ENCODE results near the gene EIF2A.
"Not testable (repeated sequence)": the region's sequence is repeated elsewhere in the genome, so short reads cannot be mapped to it uniquely, and the experiment has no call there.

EIF2A gene

GRCh38 chr3:150546226-150547044 is at the start of gene EIF2A, which contains the start of gene SERP1:
EIF2A (plus strand) TSS chr3:150546787; CDS start chr3:150546803, 16 bp downstream.
SERP1 (minus strand) TSS chr3:150546496; CDS start chr3:150546135, 361 bp downstream.
- DNase-seq (ENCODE audit: low spot score) = peak; percentile 99

GRCh38 chr3:150497956-150498355 is 48.6 kb upstream of the EIF2A start:
- no peak for DNase-seq (ENCODE audit: low spot score)

- not testable (repeated sequence) for DNase-seq (ENCODE audit: low spot score)
These were observed 45.6 kb upstream of the EIF2A start for GRCh38 chr3:150500960-150501359.

GRCh38 chr3:150503402-150504099 is 43.0 kb upstream of the EIF2A start:
- no peak for DNase-seq (ENCODE audit: low spot score)

- no peak for DNase-seq (ENCODE audit: low spot score)
These were observed 42.1 kb upstream of the EIF2A start for GRCh38 chr3:150504483-150504882.

GRCh38 chr3:150508401-150508800 is 38.2 kb upstream of the EIF2A start:
- DNase-seq (ENCODE audit: low spot score) = no peak

GRCh38 chr3:150509780-150510179 is 36.8 kb upstream of the EIF2A start:
- no peak for DNase-seq (ENCODE audit: low spot score)

- no peak for DNase-seq (ENCODE audit: low spot score)
These were observed 35.3 kb upstream of the EIF2A start for GRCh38 chr3:150511122-150511821.

GRCh38 chr3:150515210-150515609 is 31.4 kb upstream of the EIF2A start:
- DNase-seq (ENCODE audit: low spot score) = no peak

GRCh38 chr3:150519026-150519425 is 27.6 kb upstream of the EIF2A start:
- no peak for DNase-seq (ENCODE audit: low spot score)

- DNase-seq (ENCODE audit: low spot score) = no peak
These were observed 26.2 kb upstream of the EIF2A start for GRCh38 chr3:150520408-150520807.

GRCh38 chr3:150521463-150521862 is 25.1 kb upstream of the EIF2A start:
- no peak for DNase-seq (ENCODE audit: low spot score)

- no peak for DNase-seq (ENCODE audit: low spot score)
These were observed 23.0 kb upstream of the EIF2A start for GRCh38 chr3:150523538-150523937.

GRCh38 chr3:150527464-150528255 is 18.9 kb upstream of the EIF2A start:
- DNase-seq (ENCODE audit: low spot score) = no peak

- DNase-seq (ENCODE audit: low spot score) = peak; percentile 21
These were observed 18.2 kb upstream of the EIF2A start for GRCh38 chr3:150528354-150528797.

- no peak for DNase-seq (ENCODE audit: low spot score)
These were observed 14.8 kb upstream of the EIF2A start for GRCh38 chr3:150531775-150532174.

- no peak for DNase-seq (ENCODE audit: low spot score)
These were observed 11.4 kb upstream of the EIF2A start for GRCh38 chr3:150535204-150535603.

GRCh38 chr3:150538324-150539208 is 8.0 kb upstream of the EIF2A start:
- DNase-seq (ENCODE audit: low spot score) = no peak

GRCh38 chr3:150540297-150540696 is 6.3 kb upstream of the EIF2A start:
- DNase-seq (ENCODE audit: low spot score) = no peak

GRCh38 chr3:150540991-150541390 is 5.6 kb upstream of the EIF2A start:
- DNase-seq (ENCODE audit: low spot score) = no peak

- no peak for DNase-seq (ENCODE audit: low spot score)
These were observed 3.5 kb upstream of the EIF2A start for GRCh38 chr3:150543128-150543527.

Measured in globus pallidus (tissue), 1 donor.